Myocyte (in vitro differentiated cells): ENCODE data around the gene USP30. TPM values are rescaled to one million over a fixed set of nuclear protein-coding genes. Genes with fewer than 3 reads are reported as not detected.

Experiments
- DNase-seq: peaks from one replicate; pipeline ENCODE4 v3.0.0-alpha.2; 2012; ENCODE audit warnings: low read depth
- total RNA-seq: library from RNA; depleted of rRNA; stranded (reverse); fragments of >200 nt; gene quantifications from 2 replicates; pipeline ENCODE4 v1.2.3, GENCODE V29; 2014

The USP30 gene
- total RNA-seq, 1 donor from 2014 or later: 16.2 TPM

DNA sequence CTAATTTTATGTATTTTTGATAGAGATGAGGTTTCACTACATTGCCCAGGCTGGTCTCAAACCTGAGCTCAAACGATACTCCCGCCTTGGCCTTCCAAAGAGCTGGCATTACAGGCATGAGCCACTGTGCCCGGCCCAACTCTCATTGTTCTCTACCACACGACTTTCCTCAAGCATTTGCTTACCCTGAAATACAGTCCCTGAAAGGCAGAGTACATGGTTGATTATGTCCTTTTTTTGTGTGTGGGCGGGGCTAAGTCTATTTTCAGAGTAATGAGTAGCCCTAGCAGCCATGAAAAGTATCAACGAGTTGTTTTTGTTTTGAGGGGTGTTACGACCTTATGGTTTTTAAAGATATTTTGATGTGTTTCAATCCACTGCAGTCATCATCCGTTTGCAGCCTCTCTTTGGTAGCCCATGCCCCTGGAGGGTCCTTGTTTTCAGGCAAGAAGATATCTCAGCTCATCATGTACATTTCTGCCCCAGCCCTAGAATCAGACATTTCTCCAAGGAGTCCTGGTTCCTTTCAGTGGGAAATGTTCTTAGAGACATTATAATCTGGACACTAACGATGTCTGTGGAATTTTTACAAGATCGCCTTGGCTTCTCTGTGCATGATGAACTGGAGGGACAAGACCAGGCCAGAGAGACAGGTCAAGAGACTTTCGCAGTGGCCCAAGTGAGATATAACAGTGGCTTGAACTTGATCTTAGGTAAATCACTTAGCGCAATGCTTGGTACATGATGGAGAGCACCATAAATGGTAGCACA, 72.7 kb downstream of the USP30 start:
- peak; percentile 42 for DNase-seq

- no peak for DNase-seq
Measured at GRCh38 chr12:109125791-109126190, 73.4 kb downstream of the USP30 start.

- DNase-seq: no peak
Measured at GRCh38 chr12:109126784-109127183, 74.4 kb downstream of the USP30 start.

DNA sequence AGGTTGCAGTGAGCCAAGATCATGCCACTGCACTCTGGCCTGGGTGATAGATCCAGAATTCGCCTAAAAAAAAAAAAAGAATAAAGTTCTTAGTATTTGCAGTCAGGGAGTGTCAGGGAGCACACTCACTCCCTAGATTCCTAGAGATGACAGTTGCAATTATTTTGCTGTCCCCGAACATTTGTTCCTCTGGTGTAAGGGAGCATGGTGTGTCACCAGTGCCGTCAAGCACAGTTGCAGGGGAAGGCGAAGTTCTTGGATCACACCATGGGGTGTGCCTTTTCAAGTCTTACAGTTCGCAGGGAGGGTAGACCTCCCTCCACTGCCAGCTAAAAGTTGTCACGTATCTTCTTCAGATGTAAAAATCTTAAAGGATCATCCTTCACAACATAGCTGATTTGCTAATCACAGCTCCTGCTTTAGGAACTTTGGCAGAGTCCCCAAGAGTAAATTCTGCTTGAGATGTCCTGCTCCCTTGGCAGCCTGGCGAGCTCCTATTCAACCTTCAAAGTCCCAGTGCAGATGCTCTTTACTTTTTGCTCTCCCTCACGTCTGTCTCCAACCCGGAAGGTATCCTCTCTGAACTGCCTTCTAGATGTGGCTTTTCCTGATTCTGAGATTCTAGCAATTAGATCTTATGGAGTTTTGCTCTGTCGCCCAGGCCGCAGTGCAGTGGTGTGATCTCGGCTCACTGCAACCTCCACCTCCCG, 75.3 kb downstream of the USP30 start:
- peak; percentile 58 for DNase-seq

DNA sequence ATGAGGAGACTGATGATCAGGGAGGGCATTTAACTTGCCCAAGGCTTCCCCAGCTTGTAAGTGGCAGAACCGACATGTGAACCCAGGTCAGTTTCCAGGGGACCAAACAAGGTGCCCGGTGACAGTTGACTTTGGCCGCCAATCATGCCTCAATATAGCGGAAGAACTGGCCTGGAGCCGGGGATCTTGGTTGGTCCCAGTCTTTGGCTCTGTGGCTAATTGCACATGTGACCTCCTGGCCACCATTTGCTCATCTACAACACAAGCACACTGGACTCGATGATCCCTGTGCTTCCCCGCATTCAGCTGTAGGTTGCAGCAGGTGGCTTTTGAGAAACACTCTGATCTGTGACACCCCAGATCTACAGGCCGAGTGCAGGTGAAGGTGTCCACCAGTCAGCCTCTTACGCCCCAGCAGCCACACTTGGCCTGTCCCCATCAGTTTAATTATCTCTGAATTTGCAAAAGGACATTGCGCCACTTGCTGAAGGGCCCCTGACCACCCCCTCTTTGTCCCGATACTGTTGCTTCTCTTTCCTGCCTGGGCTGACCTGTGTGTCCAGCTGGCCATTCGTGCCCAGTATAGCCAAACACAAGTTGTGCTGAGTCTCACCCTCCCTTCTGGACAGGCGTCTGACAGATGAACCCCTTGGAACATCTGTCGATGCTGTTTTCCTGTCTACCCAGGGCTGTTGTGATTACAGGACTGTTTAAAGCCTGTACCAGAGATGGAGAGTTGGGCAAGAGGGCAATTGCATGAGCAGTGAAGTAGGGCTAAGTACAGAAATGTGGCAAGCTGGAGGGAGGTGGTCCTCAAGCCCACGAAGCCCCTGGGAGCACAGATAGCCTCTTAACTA, 78.1 kb downstream of the USP30 start:
- peak; percentile 80 for DNase-seq

- peak; percentile 98 for DNase-seq
Measured at GRCh38 chr12:109131154-109132050, 79.0 kb downstream of the USP30 start.

GRCh38 chr12:109134186-109134917, 82.0 kb downstream of the USP30 start:
- DNase-seq: peak; percentile 81

DNA sequence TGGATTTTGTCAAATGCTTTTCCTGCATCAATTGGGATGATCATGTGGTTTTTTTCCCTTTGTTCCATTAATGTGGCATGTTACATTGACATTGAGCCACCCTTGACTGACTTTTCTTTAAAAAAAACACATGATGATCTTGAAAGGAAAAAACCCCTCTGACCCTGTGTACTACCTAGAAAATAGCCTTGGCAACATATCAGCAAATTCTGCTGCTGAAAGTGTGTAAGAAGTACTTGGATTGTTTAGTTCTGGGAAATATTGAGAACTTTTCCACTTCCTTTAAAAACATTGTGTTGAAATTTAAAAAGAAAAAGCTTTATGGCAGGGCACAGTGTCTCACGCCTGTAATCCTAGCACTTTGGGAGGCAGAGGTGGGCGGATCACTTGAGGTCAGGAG, 84.7 kb downstream of the USP30 start:
- no peak for DNase-seq

Other genes starting within 250 kb of the USP30 start
- 12.2 and 14.3 TPM in 2 replicates for gene SSH1, start 195.0 kb upstream of the USP30 start, total RNA-seq
- gene DAO, start 172.5 kb upstream of the USP30 start, total RNA-seq: not detected in 2 replicates
- under 0.01 and 0.03 TPM in 2 replicates for gene SVOP, start 31.5 kb upstream of the USP30 start, total RNA-seq
- gene ALKBH2, start 40.9 kb downstream of the USP30 start, total RNA-seq: 9.3 and 16.1 TPM in 2 replicates
- 29.8 and 36.0 TPM in 2 replicates for gene UNG, start 45.0 kb downstream of the USP30 start, total RNA-seq
- gene ACACB, start 64.0 kb downstream of the USP30 start, total RNA-seq: 8.7 and 10.5 TPM in 2 replicates